H1 (cell line): ENCODE results near the gene DAZAP2. TPM values are rescaled to one million over a fixed set of nuclear protein-coding genes. Genes with fewer than 3 reads are reported as not detected.
A peak's percentile ranks its signal among the peaks of the same experiment; 100 is the strongest.

Experiments used
- CTCF ChIA-PET: fragments of 300-600 bp; sonication (Branson Sonifier 250); formaldehyde crosslinking; loops from one replicate; lab custom pipeline; 2021; ENCODE audit not compliant: partially characterized antibody; lab: Charles Lee
- POLR2A ChIA-PET: fragments of 300-600 bp; sonication (Branson Sonifier 250); formaldehyde crosslinking; loops from one replicate; lab custom pipeline; 2021; ENCODE audit warnings: inconsistent platforms; ENCODE audit not compliant: partially characterized antibody; lab: Charles Lee
- DNase-seq, 2 experiments: peaks; one replicate each; pipeline versions ENCODE4 v3.0.0 to v3.0.0-alpha.2; 2010 to 2022; ENCODE audit warnings: low spot score in 2 of 2, low read depth in 1 of 2, mixed read lengths in 1 of 2
- FAIRE-seq: peaks from 2 replicates; lab custom pipeline; 2011; peaks lifted over from hg19 to GRCh38; lab: Jason Lieb, UNC
- H2AFZ ChIP-seq: 2 replicates; pipeline ENCODE4 v1.8.1; 2012; ENCODE audit warnings: low read length, inconsistent platforms
- H2AK5ac ChIP-seq: 2 replicates; pipeline ENCODE4 v1.6.1; 2013; ENCODE audit warnings: low read depth, low read length
- H2BK120ac ChIP-seq: replicated peaks from 2 replicates; pipeline ENCODE3; 2013; ENCODE audit warnings: low read depth, low read length, inconsistent platforms
- H2BK12ac ChIP-seq: 2 replicates; pipeline ENCODE4 v1.6.1; 2013; ENCODE audit warnings: low read depth, low read length
- H2BK15ac ChIP-seq: 2 replicates; pipeline ENCODE4 v1.6.1; 2013; ENCODE audit warnings: low read length
- H2BK20ac ChIP-seq: 2 replicates; pipeline ENCODE4 v1.6.1; 2013; ENCODE audit warnings: low read length
- H2BK5ac ChIP-seq: 2 replicates; pipeline ENCODE4 v1.6.1; 2013; ENCODE audit warnings: low read depth, low read length
- H3K14ac ChIP-seq: 2 replicates; pipeline ENCODE4 v1.6.1; 2013; ENCODE audit warnings: inconsistent platforms; ENCODE audit not compliant: insufficient read length
- H3K18ac ChIP-seq: 2 replicates; pipeline ENCODE4 v1.6.1; 2013; ENCODE audit warnings: low read length; ENCODE audit errors: extremely low read depth
- H3K23ac ChIP-seq: 2 replicates; pipeline ENCODE4 v1.6.1; 2013; ENCODE audit warnings: inconsistent platforms; ENCODE audit not compliant: insufficient read length
- H3K23me2 ChIP-seq: 2 replicates; pipeline ENCODE4 v1.6.1; 2013; ENCODE audit warnings: low read depth, low read length
- H3K27ac ChIP-seq: 2 replicates; pipeline ENCODE4 v1.6.1; 2011; ENCODE audit warnings: low read depth, low read length, inconsistent platforms
- H3K27me3 ChIP-seq, 4 experiments: replicated peaks in 1 of 4; 1 replicate in 1 of 4; 2 replicates in 3 of 4; pipeline versions ENCODE4 v1.6.1 to v1.8.1; 2011 to 2013; ENCODE audit warnings: low read length in 3 of 4, mild to moderate bottlenecking in 3 of 4, inconsistent platforms in 2 of 4, mixed read lengths in 2 of 4, moderate library complexity in 1 of 4; ENCODE audit not compliant: control insufficient read depth in 3 of 4, insufficient read depth in 3 of 4; ENCODE audit errors: extremely low read depth in 1 of 4
- H3K36me3 ChIP-seq, 4 experiments: 2 replicates each; pipeline versions ENCODE4 v1.6.1 to v1.8.1; 2011 to 2013; ENCODE audit warnings: mild to moderate bottlenecking in 4 of 4, low read length in 3 of 4, moderate library complexity in 2 of 4, control low read depth in 1 of 4, inconsistent platforms in 1 of 4; ENCODE audit not compliant: insufficient read depth in 4 of 4, control insufficient read depth in 2 of 4
- H3K4ac ChIP-seq: replicated peaks from 2 replicates; pipeline ENCODE3; 2013; ENCODE audit warnings: low read length, low read depth, mixed read lengths, inconsistent platforms; ENCODE audit not compliant: insufficient read length
- H3K4me1 ChIP-seq, 4 experiments: replicated peaks in 1 of 4; 1 replicate in 1 of 4; 2 replicates in 3 of 4; pipeline versions ENCODE4 v1.6.1 to v1.8.1; 2011 to 2013; ENCODE audit warnings: low read length in 3 of 4, inconsistent platforms in 2 of 4, mixed read lengths in 1 of 4; ENCODE audit not compliant: insufficient read depth in 4 of 4, control insufficient read depth in 3 of 4
- H3K4me2 ChIP-seq, 2 experiments: 2 replicates each; pipeline versions ENCODE4 v1.6.1 to v1.8.1; 2011 to 2013; ENCODE audit warnings: low read depth in 2 of 2, low read length in 2 of 2, control low read depth in 1 of 2, inconsistent platforms in 1 of 2, mild to moderate bottlenecking in 1 of 2; ENCODE audit not compliant: insufficient read depth in 1 of 2
- H3K4me3 ChIP-seq, 4 experiments: fragments of 200-600, 300-600 bp in 1 of 4; sonication (generic), shearing (Covaris generic), sonication (Bioruptor Twin) in 1 of 4; 2 replicates each; pipeline versions ENCODE4 v1.5.1 to v1.8.1; 2011 to 2016; ENCODE audit warnings: low read length in 4 of 4, low read depth in 3 of 4, control low read depth in 2 of 4, inconsistent platforms in 2 of 4, mild to moderate bottlenecking in 2 of 4, mixed read lengths in 1 of 4, moderate library complexity in 1 of 4; ENCODE audit not compliant: insufficient read depth in 2 of 4; ENCODE audit errors: extremely low read depth in 1 of 4
- H3K56ac ChIP-seq: replicated peaks from 2 replicates; pipeline ENCODE3; 2013; ENCODE audit warnings: low read depth, mild to moderate bottlenecking, mixed read lengths, low read length, inconsistent platforms; ENCODE audit not compliant: insufficient read length
- H3K79me1 ChIP-seq: 2 replicates; pipeline ENCODE4 v1.6.1; 2013; ENCODE audit warnings: low read depth, low read length, control low read depth
- H3K79me2 ChIP-seq, 2 experiments: 2 replicates each; pipeline versions ENCODE4 v1.6.1 to v1.8.1; 2012 to 2013; ENCODE audit warnings: low read length in 2 of 2, mild to moderate bottlenecking in 2 of 2, inconsistent platforms in 1 of 2; ENCODE audit not compliant: insufficient read depth in 2 of 2, control insufficient read depth in 1 of 2
- H3K9ac ChIP-seq, 4 experiments: replicated peaks in 1 of 4; 1 replicate in 1 of 4; 2 replicates in 3 of 4; pipeline versions ENCODE4 v1.6.1 to v1.8.1; 2011 to 2013; ENCODE audit warnings: low read depth in 3 of 4, low read length in 3 of 4, control low read depth in 2 of 4, mild to moderate bottlenecking in 2 of 4, moderate library complexity in 2 of 4, inconsistent platforms in 1 of 4; ENCODE audit errors: extremely low read depth in 1 of 4
- H3K9me3 ChIP-seq, 2 experiments: 2 replicates each; pipeline versions ENCODE4 v1.6.1 to v1.8.1; 2012 to 2013; ENCODE audit warnings: mild to moderate bottlenecking in 2 of 2, moderate library complexity in 2 of 2, control low read depth in 1 of 2, inconsistent platforms in 1 of 2, low read depth in 1 of 2, low read length in 1 of 2, mixed read lengths in 1 of 2; ENCODE audit not compliant: insufficient read depth in 2 of 2
- H4K20me1 ChIP-seq, 2 experiments: replicated peaks in 1 of 2; 2 replicates each; pipeline versions ENCODE3 to v1.8.1; 2011 to 2013; ENCODE audit warnings: inconsistent platforms in 2 of 2, low read length in 2 of 2, mild to moderate bottlenecking in 1 of 2; ENCODE audit not compliant: insufficient read depth in 2 of 2, control insufficient read depth in 1 of 2
- H4K5ac ChIP-seq: 2 replicates; pipeline ENCODE4 v1.6.1; 2013; ENCODE audit warnings: low read length, low read depth, mixed read lengths, inconsistent platforms; ENCODE audit not compliant: insufficient read length
- H4K8ac ChIP-seq: 2 replicates; pipeline ENCODE4 v1.8.0; 2013; ENCODE audit warnings: mild to moderate bottlenecking, moderate library complexity, low read length, inconsistent platforms; ENCODE audit not compliant: insufficient read depth; ENCODE audit errors: extremely low read depth
- H4K91ac ChIP-seq: replicated peaks from 2 replicates; pipeline ENCODE3; 2013; ENCODE audit warnings: low read length, mixed read lengths, inconsistent platforms; ENCODE audit not compliant: insufficient read length
- GABPA ChIP-seq: IDR thresholded peaks from 2 replicates; pipeline ENCODE4 v1.6.1; 2011; ENCODE audit warnings: mild to moderate bottlenecking, low read length, moderate library complexity, borderline replicate concordance; ENCODE audit not compliant: insufficient read depth
- POLR2A ChIP-seq, 2 experiments: IDR thresholded peaks; 1 replicate in 1 of 2; 2 replicates in 1 of 2; pipeline ENCODE4 v1.6.1; 2011; ENCODE audit warnings: low read depth in 2 of 2, low read length in 2 of 2, mild to moderate bottlenecking in 2 of 2; ENCODE audit errors: control extremely low read depth in 1 of 2
- RBBP5 ChIP-seq: IDR thresholded peaks from 2 replicates; pipeline ENCODE4 v1.7.1; 2012; ENCODE audit warnings: low read depth, mild to moderate bottlenecking, inconsistent platforms, low read length, moderate library complexity, borderline replicate concordance
- WGBS, 2 experiments: shearing (Covaris generic) in 1 of 2; methylation state at CpG; one replicate each; pipeline versions ENCODE4 v1.1.6 to v1.1.7; 2013 to 2015; ENCODE audit warnings: low lambda C conversion rate in 2 of 2, mixed read lengths in 2 of 2, inconsistent platforms in 1 of 2, low coverage in 1 of 2, missing lambda C conversion rate in 1 of 2; ENCODE audit not compliant: insufficient replicate concordance in 2 of 2, insufficient coverage in 1 of 2, insufficient read length in 1 of 2; ENCODE audit errors: extremely low coverage in 1 of 2, missing lambda C conversion rate in 1 of 2; 5-methylcytosine and 5-hydroxymethylcytosine counted together
- polyA plus RNA-seq, 7 experiments: library from polyadenylated mRNA; depleted of rRNA in 3 of 7; stranded (reverse) in 5 of 7; unstranded in 2 of 7; fragments of >200 nt in 5 of 7; fragments of 200-250 nt in 2 of 7; gene quantifications; 1 replicate in 5 of 7; 2 replicates in 1 of 7; 4 replicates in 1 of 7; pipeline versions ENCODE4 v1.2.1 to v1.2.3, GENCODE V29; 2011 to 2013; ENCODE audit warnings: missing spikeins in 2 of 7, mixed read lengths in 2 of 7
- total RNA-seq: library from RNA; stranded (reverse); fragmentation: NEBNext Ultra II Directional; extraction: Animal tissue kit (Norgen Biotek cat#: 25700); gene quantifications from 2 replicates; pipeline ENCODE4 v1.2.1, GENCODE V29; 2021

Gene DAZAP2
- total and polyA plus RNA-seq, 2 of the 8 experiments (the other 6 are each of a cell fraction or from before 2014, with no cell fraction given): 27.1 to 77.2 TPM

DNA sequence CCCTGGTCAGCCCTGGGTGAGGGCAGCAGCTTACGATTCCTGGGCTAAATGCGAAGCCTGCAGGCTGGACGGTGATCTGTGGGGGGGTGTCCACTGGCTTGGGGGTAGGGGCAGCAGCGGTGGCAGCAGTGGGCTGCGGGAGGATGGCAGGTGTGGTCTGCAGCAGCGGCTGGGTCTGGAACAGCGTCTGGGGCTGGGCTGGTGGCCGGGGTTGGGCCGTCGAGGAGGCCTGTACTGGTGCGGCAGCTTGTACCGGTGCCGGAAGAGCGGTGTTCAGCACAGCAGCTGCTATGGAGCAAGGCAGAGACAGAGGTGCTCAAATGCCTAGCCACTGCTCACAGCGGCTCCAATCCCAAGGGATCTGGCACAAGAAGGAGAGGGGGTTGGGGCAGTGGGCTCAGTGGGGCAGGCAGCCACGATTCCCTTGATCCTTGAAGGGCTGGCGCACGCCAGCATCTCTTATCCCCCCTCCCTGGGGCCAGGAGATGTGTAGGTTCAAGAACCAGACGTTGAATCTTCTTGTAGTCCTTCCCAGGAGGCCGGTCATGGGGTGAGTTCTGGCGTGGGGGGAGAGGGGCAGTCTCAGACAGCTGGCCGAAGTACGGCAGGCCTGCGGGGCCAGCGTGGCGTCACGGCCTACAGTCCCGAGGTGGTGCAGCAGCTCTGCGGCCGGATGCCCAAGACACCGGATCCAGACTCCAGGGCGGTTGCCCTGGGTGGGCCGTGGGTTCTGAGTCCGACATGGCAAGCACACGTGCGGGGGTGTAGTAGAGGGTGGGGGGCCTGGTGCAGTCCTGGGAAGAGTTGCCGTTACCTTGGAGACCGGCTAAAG is 40.7 kb upstream of the DAZAP2 start:
- POLR2A ChIA-PET: interaction anchor here (1.5 to 2.5 kb wide), 2 partner anchors 10 to 21 kb away, joined by 4 to 8 read pairs; partner anchors contain the start of gene POU6F1
- no peak overlapping the region for H3K4me2 ChIP-seq
- no peak for DNase-seq
- H3K79me1 ChIP-seq: no peaks in the 10 kb centered on the region
- H3K36me3 ChIP-seq: no peaks in the 10 kb centered on the region
- H2AFZ ChIP-seq: no peak overlapping the region
- no peak overlapping the region for H2BK12ac ChIP-seq
- no peak overlapping the region for H2BK20ac ChIP-seq
- H3K27me3 ChIP-seq: no peaks in the 10 kb centered on the region
- no peak overlapping the region for H3K14ac ChIP-seq
- no peak overlapping the region for H2AK5ac ChIP-seq
- no peak overlapping the region for H3K18ac ChIP-seq
- H3K9me3 ChIP-seq: no peaks in the 10 kb centered on the region
- no peak overlapping the region for H3K56ac ChIP-seq
- H2BK15ac ChIP-seq: no peak overlapping the region
- H3K4ac ChIP-seq: no peak overlapping the region
- FAIRE-seq: no peak
- H2BK5ac ChIP-seq: no peak overlapping the region
- CTCF ChIA-PET: interaction anchor here (1.2 to 2.5 kb wide), 3 partner anchors 8 to 143 kb away, joined by 3 to 7 read pairs (median 4); no protein-coding TSS in a partner anchor
- no peaks in the 10 kb centered on the region for H3K4me1 ChIP-seq
- TF ChIP-seq RBBP5 (no peak), GABPA (no peak), POLR2A (IDR thresholded peaks at IDR 0.05; ENCODE audit: control extremely low read depth in 1 of 2, low read depth in 2 of 2, low read length in 2 of 2) (no peak)
- no peak overlapping the region for H3K9ac ChIP-seq
- no peak overlapping the region for H2BK120ac ChIP-seq
- no peak overlapping the region for H3K23ac ChIP-seq
- no peak overlapping the region for H4K5ac ChIP-seq
- 90% methylated on average over 25 of the region's 38 CpGs; no CpG with 5 or more reads in 1 of the 2 experiments for WGBS, 2 experiments
- H4K8ac ChIP-seq: peak overlapping the region; percentile 68; the same call in 1 of the 2 replicates
- no peak overlapping the region for H3K4me3 ChIP-seq
- H4K20me1 ChIP-seq: no peaks in the 10 kb centered on the region
- H3K79me2 ChIP-seq: no peaks in the 10 kb centered on the region
- no peaks in the 10 kb centered on the region for H3K23me2 ChIP-seq
- no peak overlapping the region for H4K91ac ChIP-seq
- H3K27ac ChIP-seq: no peak overlapping the region
